ENCODE measurements around the gene RIT1.

The RIT1 gene

DNA sequence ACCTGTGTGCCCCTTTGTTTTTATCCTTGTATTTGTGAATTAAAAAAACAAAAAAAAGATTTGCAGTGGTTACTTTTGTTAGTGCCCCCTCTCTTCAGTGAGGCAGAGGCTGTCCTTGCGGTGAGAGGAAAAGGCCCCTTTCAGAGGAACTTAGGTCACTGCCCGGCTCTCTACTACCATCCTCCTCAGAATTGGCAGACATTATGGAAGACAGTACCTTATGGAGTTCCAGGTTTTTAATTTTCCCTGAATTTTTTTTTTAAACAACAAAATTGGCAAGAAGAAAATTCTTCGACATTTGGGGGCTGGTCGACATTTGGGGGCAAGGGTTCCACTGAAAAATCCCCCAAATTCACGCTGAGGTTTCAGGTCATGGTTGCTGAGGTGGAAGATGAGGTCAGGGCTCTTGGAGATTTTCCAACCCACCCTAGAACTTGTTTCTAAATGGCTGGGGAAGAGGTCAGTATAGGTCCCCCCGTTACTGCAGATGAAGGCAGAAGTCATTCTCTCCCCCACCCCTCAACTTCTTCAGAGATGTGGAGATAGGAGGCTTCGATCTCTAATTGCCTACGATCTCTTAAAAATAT lies 35.6 kb upstream of the RIT1 start:
- peaks cover 5% of the 10 kb centered on the region for H3K4me1 ChIP-seq (ENCODE audit: control insufficient read depth, insufficient read depth, low read length)
- no peak overlapping the region for H3K27ac ChIP-seq (ENCODE audit: insufficient read depth, low read depth, low read length, poor library complexity, severe bottlenecking)
- 94 to 95% methylated on average over 8 of the region's 8 CpGs for WGBS, 2 experiments
- H3K36me3 ChIP-seq (ENCODE audit: control insufficient read depth, insufficient read depth, low read length): peaks cover 34% of the 10 kb centered on the region
- no peaks in the 10 kb centered on the region for H3K9me3 ChIP-seq (ENCODE audit: control insufficient read depth, low read length)
- no peak overlapping the region for H3K4me3 ChIP-seq (ENCODE audit: insufficient read depth, low read depth, low read length)
- no peaks in the 10 kb centered on the region for H3K27me3 ChIP-seq (ENCODE audit: control insufficient read depth, insufficient read depth, low read length, poor library complexity, severe bottlenecking)

DNA sequence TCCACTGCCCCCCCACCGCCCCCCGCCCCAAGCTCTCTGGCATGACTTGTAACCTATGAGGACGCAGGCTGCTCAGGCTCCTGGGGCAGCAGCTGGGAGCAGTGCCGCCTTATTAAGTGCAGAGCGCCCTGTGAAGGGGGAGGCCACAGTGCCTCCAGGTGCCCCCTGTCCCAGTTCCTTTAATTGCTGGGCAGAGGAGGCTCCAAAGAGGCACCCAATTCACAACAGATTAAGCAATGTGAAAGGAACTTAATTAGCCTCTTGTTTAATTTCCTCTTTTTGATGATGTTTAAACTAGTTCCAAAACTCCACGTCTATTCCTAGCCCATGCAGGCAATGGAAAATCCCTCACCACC lies 33.3 kb upstream of the RIT1 start:
- Histone ChIP-seq H3K36me3 (ENCODE audit: control insufficient read depth, insufficient read depth, low read length) (peaks cover 12% of the 10 kb centered on the region), H3K4me3 (ENCODE audit: insufficient read depth, low read depth, low read length) (no peak overlapping the region), H3K4me1 (ENCODE audit: control insufficient read depth, insufficient read depth, low read length) (peaks cover 5% of the 10 kb centered on the region), H3K27ac (ENCODE audit: insufficient read depth, low read depth, low read length, poor library complexity, severe bottlenecking) (no peak overlapping the region), H3K27me3 (ENCODE audit: control insufficient read depth, insufficient read depth, low read length, poor library complexity, severe bottlenecking) (no peaks in the 10 kb centered on the region), H3K9me3 (ENCODE audit: control insufficient read depth, low read length) (no peaks in the 10 kb centered on the region)
- 80 to 87% methylated on average over 6 of the region's 6 CpGs for WGBS, 2 experiments

DNA sequence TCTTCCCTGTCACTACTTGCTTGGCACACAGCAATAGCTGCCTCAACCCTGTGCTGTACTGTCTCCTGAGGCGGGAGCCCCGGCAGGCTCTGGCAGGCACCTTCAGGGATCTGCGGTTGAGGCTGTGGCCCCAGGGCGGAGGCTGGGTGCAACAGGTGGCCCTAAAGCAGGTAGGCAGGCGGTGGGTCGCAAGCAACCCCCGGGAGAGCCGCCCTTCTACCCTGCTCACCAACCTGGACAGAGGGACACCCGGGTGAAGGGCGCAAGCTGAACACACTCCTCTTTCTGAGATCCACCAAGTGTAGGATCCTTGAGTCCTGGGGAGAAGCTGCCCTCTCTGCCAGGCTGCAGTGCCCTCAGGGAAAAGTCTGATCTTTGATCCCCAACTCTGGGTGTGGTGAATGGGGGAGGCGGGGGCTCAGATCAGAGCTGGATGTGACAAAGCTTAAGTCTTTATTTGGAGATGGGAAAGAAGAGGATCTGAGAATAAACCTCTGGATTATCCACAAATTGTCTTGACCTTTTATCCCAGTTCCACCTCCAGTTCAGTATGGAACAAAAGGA lies 31.5 kb upstream of the RIT1 start:
- H3K4me3 ChIP-seq (ENCODE audit: insufficient read depth, low read depth, low read length): no peak overlapping the region
- no peak overlapping the region for H3K27ac ChIP-seq (ENCODE audit: insufficient read depth, low read depth, low read length, poor library complexity, severe bottlenecking)
- 93% methylated on average over 11 of the region's 11 CpGs for WGBS, 2 experiments
- peaks cover 5% of the 10 kb centered on the region for H3K4me1 ChIP-seq (ENCODE audit: control insufficient read depth, insufficient read depth, low read length)
- no peaks in the 10 kb centered on the region for H3K9me3 ChIP-seq (ENCODE audit: control insufficient read depth, low read length)
- H3K36me3 ChIP-seq (ENCODE audit: control insufficient read depth, insufficient read depth, low read length): peaks cover 10% of the 10 kb centered on the region
- H3K27me3 ChIP-seq (ENCODE audit: control insufficient read depth, insufficient read depth, low read length, poor library complexity, severe bottlenecking): no peaks in the 10 kb centered on the region

DNA sequence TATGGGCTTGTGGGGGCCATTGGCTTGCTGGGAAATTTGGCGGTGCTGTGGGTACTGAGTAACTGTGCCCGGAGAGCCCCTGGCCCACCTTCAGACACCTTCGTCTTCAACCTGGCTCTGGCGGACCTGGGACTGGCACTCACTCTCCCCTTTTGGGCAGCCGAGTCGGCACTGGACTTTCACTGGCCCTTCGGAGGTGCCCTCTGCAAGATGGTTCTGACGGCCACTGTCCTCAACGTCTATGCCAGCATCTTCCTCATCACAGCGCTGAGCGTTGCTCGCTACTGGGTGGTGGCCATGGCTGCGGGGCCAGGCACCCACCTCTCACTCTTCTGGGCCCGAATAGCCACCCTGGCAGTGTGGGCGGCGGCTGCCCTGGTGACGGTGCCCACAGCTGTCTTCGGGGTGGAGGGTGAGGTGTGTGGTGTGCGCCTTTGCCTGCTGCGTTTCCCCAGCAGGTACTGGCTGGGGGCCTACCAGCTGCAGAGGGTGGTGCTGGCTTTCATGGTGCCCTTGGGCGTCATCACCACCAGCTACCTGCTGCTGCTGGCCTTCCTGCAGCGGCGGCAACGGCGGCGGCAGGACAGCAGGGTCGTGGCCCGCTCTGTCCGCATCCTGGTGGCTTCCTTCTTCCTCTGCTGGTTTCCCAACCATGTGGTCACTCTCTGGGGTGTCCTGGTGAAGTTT lies 30.8 kb upstream of the RIT1 start:
- peaks cover 5% of the 10 kb centered on the region for H3K36me3 ChIP-seq (ENCODE audit: control insufficient read depth, insufficient read depth, low read length)
- H3K4me1 ChIP-seq (ENCODE audit: control insufficient read depth, insufficient read depth, low read length): peaks cover 5% of the 10 kb centered on the region
- 95% methylated on average over 29 of the region's 29 CpGs for WGBS, 2 experiments
- no peaks in the 10 kb centered on the region for H3K27me3 ChIP-seq (ENCODE audit: control insufficient read depth, insufficient read depth, low read length, poor library complexity, severe bottlenecking)
- H3K9me3 ChIP-seq (ENCODE audit: control insufficient read depth, low read length): no peaks in the 10 kb centered on the region
- no peak overlapping the region for H3K4me3 ChIP-seq (ENCODE audit: insufficient read depth, low read depth, low read length)
- no peak overlapping the region for H3K27ac ChIP-seq (ENCODE audit: insufficient read depth, low read depth, low read length, poor library complexity, severe bottlenecking)

GRCh38 chr1:155940993-155941844 lies 30.1 kb upstream of the RIT1 start, which contains the start of gene RXFP4:
RXFP4 (plus strand) TSS chr1:155941638; CDS start chr1:155941710, 72 bp downstream.
- no peak within 1 kb of the TSS for H3K27ac ChIP-seq (ENCODE audit: insufficient read depth, low read depth, low read length, poor library complexity, severe bottlenecking)

DNA sequence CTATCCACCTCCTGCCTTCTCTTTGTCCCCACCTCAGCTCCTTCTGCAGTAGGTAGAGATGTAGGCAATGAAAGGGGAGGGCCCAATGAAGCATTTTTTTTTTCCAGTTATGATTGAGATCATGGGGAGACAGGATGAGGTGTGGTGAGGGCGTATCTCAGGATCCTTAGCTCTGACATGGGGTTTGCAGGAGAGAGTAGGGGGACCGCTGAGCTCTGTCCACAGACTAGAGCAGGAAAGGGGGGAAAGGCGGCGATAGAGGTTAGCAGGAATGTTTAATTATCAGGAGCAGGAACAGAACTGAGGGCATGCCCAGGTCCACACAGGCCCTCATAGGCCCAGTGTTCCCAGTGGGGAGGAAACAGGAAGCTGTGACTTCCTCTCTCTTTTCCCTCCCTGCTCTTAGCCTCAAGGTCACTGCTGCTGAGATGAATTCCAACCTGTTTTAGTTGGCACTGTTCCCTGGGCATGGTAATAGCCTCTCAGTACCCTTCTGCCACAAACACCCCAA lies 29.4 kb upstream of the RIT1 start:
- H3K27ac ChIP-seq (ENCODE audit: insufficient read depth, low read depth, low read length, poor library complexity, severe bottlenecking): no peak overlapping the region
- 88 to 92% methylated on average over 4 of the region's 4 CpGs for WGBS, 2 experiments

More at GRCh38 chr1:155940993-155941844, 30.1 kb upstream of the RIT1 start, which contains the start of gene RXFP4:
- 78 to 81% methylated on average over 11 of the region's 11 CpGs for WGBS, 2 experiments
- Histone ChIP-seq H3K27me3 (ENCODE audit: control insufficient read depth, insufficient read depth, low read length, poor library complexity, severe bottlenecking) (no peaks in the 10 kb centered on the region), H3K4me1 (ENCODE audit: control insufficient read depth, insufficient read depth, low read length) (peaks cover 5% of the 10 kb centered on the region), H3K9me3 (ENCODE audit: control insufficient read depth, low read length) (no peaks in the 10 kb centered on the region), H3K4me3 (ENCODE audit: insufficient read depth, low read depth, low read length) (no peak within 1 kb of the TSS), H3K36me3 (ENCODE audit: control insufficient read depth, insufficient read depth, low read length) (no peaks in the 10 kb centered on the region)

GRCh38 chr1:155938220-155938627 lies 27.1 kb upstream of the RIT1 start:
- Histone ChIP-seq H3K27me3 (ENCODE audit: control insufficient read depth, insufficient read depth, low read length, poor library complexity, severe bottlenecking) (no peaks in the 10 kb centered on the region), H3K4me3 (ENCODE audit: insufficient read depth, low read depth, low read length) (no peak overlapping the region), H3K27ac (ENCODE audit: insufficient read depth, low read depth, low read length, poor library complexity, severe bottlenecking) (no peak overlapping the region), H3K9me3 (ENCODE audit: control insufficient read depth, low read length) (no peaks in the 10 kb centered on the region), H3K36me3 (ENCODE audit: control insufficient read depth, insufficient read depth, low read length) (no peaks in the 10 kb centered on the region), H3K4me1 (ENCODE audit: control insufficient read depth, insufficient read depth, low read length) (peaks cover 5% of the 10 kb centered on the region)
- WGBS, 2 experiments: 0% methylated on average over 1 of the region's 1 CpG; no CpG with 5 or more reads in 1 of the 2 experiments

More for the DNA sequence above, 29.4 kb upstream of the RIT1 start:
- Histone ChIP-seq H3K4me1 (ENCODE audit: control insufficient read depth, insufficient read depth, low read length) (peaks cover 5% of the 10 kb centered on the region), H3K27me3 (ENCODE audit: control insufficient read depth, insufficient read depth, low read length, poor library complexity, severe bottlenecking) (no peaks in the 10 kb centered on the region), H3K9me3 (ENCODE audit: control insufficient read depth, low read length) (no peaks in the 10 kb centered on the region), H3K4me3 (ENCODE audit: insufficient read depth, low read depth, low read length) (no peak overlapping the region), H3K36me3 (ENCODE audit: control insufficient read depth, insufficient read depth, low read length) (no peaks in the 10 kb centered on the region)

DNA sequence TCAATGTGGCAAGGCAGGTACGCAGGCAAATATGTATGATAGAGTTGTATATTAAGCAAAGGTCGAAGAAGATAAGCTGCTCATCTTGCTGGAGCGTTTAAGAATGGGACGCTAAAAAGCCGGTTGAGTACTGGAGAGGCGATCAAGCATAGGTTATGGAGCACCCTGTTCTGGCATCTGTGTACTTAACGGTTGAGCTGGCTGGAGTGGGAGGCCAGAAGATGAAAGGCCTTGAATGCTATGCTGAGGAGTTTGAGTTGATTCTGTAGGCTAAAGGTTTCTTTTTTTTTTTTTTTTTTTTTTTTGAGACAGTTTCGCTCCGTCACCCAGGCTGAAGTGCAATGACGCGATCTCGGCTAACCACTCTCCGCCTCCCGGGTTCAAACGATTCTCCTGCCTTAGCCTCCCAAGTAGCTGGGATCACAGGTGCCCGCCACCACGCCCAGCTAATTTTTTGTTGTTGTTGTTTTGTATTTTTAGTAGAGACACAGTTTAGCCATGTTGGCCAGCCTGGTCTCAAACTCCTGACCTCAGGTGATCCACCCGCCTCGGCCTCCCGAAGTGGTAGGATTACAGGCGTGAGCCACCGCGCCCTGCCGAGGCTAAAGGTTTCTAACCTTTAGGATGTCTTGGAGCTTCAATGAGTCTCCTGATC lies 23.9 kb upstream of the RIT1 start:
- Histone ChIP-seq H3K27ac (ENCODE audit: insufficient read depth, low read depth, low read length, poor library complexity, severe bottlenecking) (peak overlapping the region; percentile 72), H3K9me3 (ENCODE audit: control insufficient read depth, low read length) (no peaks in the 10 kb centered on the region), H3K4me3 (ENCODE audit: insufficient read depth, low read depth, low read length) (peak overlapping the region; percentile 99), H3K4me1 (ENCODE audit: control insufficient read depth, insufficient read depth, low read length) (peaks cover 18% of the 10 kb centered on the region), H3K36me3 (ENCODE audit: control insufficient read depth, insufficient read depth, low read length) (peaks cover 16% of the 10 kb centered on the region), H3K27me3 (ENCODE audit: control insufficient read depth, insufficient read depth, low read length, poor library complexity, severe bottlenecking) (no peaks in the 10 kb centered on the region)
- WGBS, 2 experiments: 93% methylated on average over 24 of the region's 24 CpGs

- Histone ChIP-seq H3K4me3 (ENCODE audit: insufficient read depth, low read depth, low read length) (peak within 1 kb of the TSS; percentile 99), H3K4me1 (ENCODE audit: control insufficient read depth, insufficient read depth, low read length) (peaks cover 18% of the 10 kb centered on the region), H3K9me3 (ENCODE audit: control insufficient read depth, low read length) (no peaks in the 10 kb centered on the region), H3K27ac (ENCODE audit: insufficient read depth, low read depth, low read length, poor library complexity, severe bottlenecking) (peak within 1 kb of the TSS; percentile 72), H3K27me3 (ENCODE audit: control insufficient read depth, insufficient read depth, low read length, poor library complexity, severe bottlenecking) (no peaks in the 10 kb centered on the region), H3K36me3 (ENCODE audit: control insufficient read depth, insufficient read depth, low read length) (peaks cover 23% of the 10 kb centered on the region)
- WGBS, 2 experiments: 2 to 3% methylated on average over 50 of the region's 50 CpGs
These were observed 23.2 kb upstream of the RIT1 start, which contains the start of gene KHDC4 for GRCh38 chr1:155934097-155934935. KHDC4 (minus strand) TSS chr1:155934413; CDS start chr1:155934373, 40 bp downstream.

Data from ectodermal cell (in vitro differentiated cells).